HFF-Myc (cell line): ENCODE data around the gene NBPF3.
A peak's percentile ranks its signal among the peaks of the same experiment; 100 is the strongest.
"Not testable (repeated sequence)": the region's sequence is repeated elsewhere in the genome, so short reads cannot be mapped to it uniquely, and the experiment has no call there.

Experiments used
- DNase-seq: peaks from one replicate; pipeline ENCODE4 v3.0.0-alpha.2; 2011; ENCODE audit warnings: low read depth; ENCODE audit errors: extremely low read depth
- H3K4me3 ChIP-seq: replicated peaks from 2 replicates; pipeline ENCODE4 v1.5.1; 2011; ENCODE audit warnings: low read depth, mild to moderate bottlenecking, control low read depth, low read length
- CTCF ChIP-seq: IDR thresholded peaks from 2 replicates; pipeline ENCODE4 v1.5.1; 2012; ENCODE audit warnings: mild to moderate bottlenecking, low read depth, low read length, control low read depth; ENCODE audit errors: missing control alignments

NBPF3 gene

GRCh38 chr1:21436488-21437340, 3.2 kb upstream of the NBPF3 start:
- DNase-seq: no peak
- no peak for TF ChIP-seq CTCF
- no peak overlapping the region for H3K4me3 ChIP-seq

- H3K4me3 ChIP-seq: no peak overlapping the region
- DNase-seq: no peak
- no peak for TF ChIP-seq CTCF
Measured at GRCh38 chr1:21437341-21437640, 2.6 kb upstream of the NBPF3 start.

- H3K4me3 ChIP-seq, DNase-seq: not testable (repeated sequence)
Measured at GRCh38 chr1:21438646-21439312, 1.2 kb upstream of the NBPF3 start.

- no peak for DNase-seq
- H3K4me3 ChIP-seq: peak overlapping the region; percentile 69
- TF ChIP-seq CTCF: no peak
Measured at GRCh38 chr1:21439345-21439720, 604 bp upstream of the NBPF3 start.

- H3K4me3 ChIP-seq: peak overlapping the region; percentile 69
- DNase-seq: not testable (repeated sequence)
Measured at GRCh38 chr1:21440630-21441125, 741 bp downstream of the NBPF3 start.

- DNase-seq: not testable (repeated sequence)
Measured at GRCh38 chr1:21446647-21447046, 6.7 kb downstream of the NBPF3 start.

GRCh38 chr1:21447311-21447710, 7.4 kb downstream of the NBPF3 start:
- TF ChIP-seq CTCF: no peak
- no peak for DNase-seq
- no peak overlapping the region for H3K4me3 ChIP-seq

More at GRCh38 chr1:21446647-21447046, 6.7 kb downstream of the NBPF3 start:
- not testable (repeated sequence) for H3K4me3 ChIP-seq

GRCh38 chr1:21449906-21450305, 10.0 kb downstream of the NBPF3 start:
- TF ChIP-seq CTCF: no peak
- no peak overlapping the region for H3K4me3 ChIP-seq
- DNase-seq: no peak
